Measurements from ENCODE around the gene OPN4.

The OPN4 gene

GRCh38 chr10:86689146-86689545 lies 34.8 kb downstream of the OPN4 start:
- Histone ChIP-seq H3K4me3 (ENCODE audit: low read depth, low read length) (no peak overlapping the region), H3K9ac (no peak overlapping the region), H2AFZ (no peak overlapping the region), H3K36me3 (ENCODE audit: control insufficient read depth, insufficient read depth, low read length) (no peaks in the 10 kb centered on the region), H3K9me3 (ENCODE audit: control insufficient read depth, low read length) (no peaks in the 10 kb centered on the region), H3K27me3 (ENCODE audit: control insufficient read depth, insufficient read depth, low read length) (no peaks in the 10 kb centered on the region), H3K27ac (no peak overlapping the region), H3K79me2 (no peaks in the 10 kb centered on the region), H3K4me2 (ENCODE audit: low read length) (no peak overlapping the region), H3K4me1 (peaks cover 2% of the 10 kb centered on the region)
- TF ChIP-seq CTCF (IDR thresholded peaks at IDR 0.05), result no peak

DNA sequence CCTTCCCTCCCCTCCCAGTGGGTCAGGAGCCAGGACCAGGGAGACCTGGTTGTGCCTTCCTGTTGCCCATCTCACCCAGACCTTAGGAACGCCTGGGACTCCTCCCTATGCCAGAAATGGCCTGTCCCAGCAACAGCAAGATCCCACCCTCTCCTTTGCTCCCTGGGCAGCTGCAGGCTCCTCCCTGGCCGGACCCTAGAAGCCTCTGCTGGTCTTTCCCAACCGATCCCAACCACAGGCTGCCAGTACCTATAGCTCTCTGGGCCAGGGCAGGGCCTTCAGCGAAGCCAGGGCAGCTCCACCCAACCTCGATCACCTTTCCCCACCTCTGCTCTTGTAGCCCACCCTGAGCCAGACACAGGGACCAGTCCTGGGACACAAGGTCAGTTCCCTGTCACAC lies 35.9 kb downstream of the OPN4 start:
- H3K4me1 ChIP-seq, result peaks cover 2% of the 10 kb centered on the region
- TF ChIP-seq CTCF (IDR thresholded peaks at IDR 0.05), result no peak
- no peaks in the 10 kb centered on the region for H3K36me3 ChIP-seq (ENCODE audit: control insufficient read depth, insufficient read depth, low read length)
- H3K9ac ChIP-seq, result no peak overlapping the region
- no peak overlapping the region for H3K27ac ChIP-seq
- H2AFZ ChIP-seq, result no peak overlapping the region
- H3K9me3 ChIP-seq (ENCODE audit: control insufficient read depth, low read length), result no peaks in the 10 kb centered on the region
- no peaks in the 10 kb centered on the region for H3K27me3 ChIP-seq (ENCODE audit: control insufficient read depth, insufficient read depth, low read length)
- H3K4me2 ChIP-seq (ENCODE audit: low read length), result no peak overlapping the region
- H3K79me2 ChIP-seq, result no peaks in the 10 kb centered on the region
- no peak overlapping the region for H3K4me3 ChIP-seq (ENCODE audit: low read depth, low read length)

DNA sequence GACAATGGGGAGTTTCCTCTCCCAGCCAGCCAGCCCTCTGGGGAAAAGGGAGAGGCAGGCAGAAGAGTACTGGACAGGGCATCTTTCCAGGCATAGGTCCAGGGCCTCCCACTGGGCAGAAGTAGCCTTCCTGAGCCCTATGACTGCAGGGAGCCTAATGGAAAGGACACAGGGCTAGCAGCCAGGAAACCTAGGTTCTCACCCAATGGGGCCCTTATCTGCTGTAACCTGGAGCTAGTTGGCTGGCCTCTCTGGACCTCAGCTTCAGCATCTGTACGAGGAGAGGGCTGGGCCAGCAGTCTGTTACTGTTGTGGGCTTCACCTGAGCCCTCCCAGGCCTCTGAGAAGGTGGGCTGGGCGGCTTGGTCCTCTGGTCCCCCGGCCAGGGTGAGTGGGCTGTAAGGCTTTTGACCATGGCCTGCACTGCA lies 36.3 kb downstream of the OPN4 start:
- Histone ChIP-seq H2AFZ (no peak overlapping the region), H3K4me3 (ENCODE audit: low read depth, low read length) (no peak overlapping the region), H3K27me3 (ENCODE audit: control insufficient read depth, insufficient read depth, low read length) (no peaks in the 10 kb centered on the region), H3K9me3 (ENCODE audit: control insufficient read depth, low read length) (no peaks in the 10 kb centered on the region), H3K4me1 (peaks cover 2% of the 10 kb centered on the region), H3K9ac (no peak overlapping the region), H3K79me2 (no peaks in the 10 kb centered on the region), H3K36me3 (ENCODE audit: control insufficient read depth, insufficient read depth, low read length) (no peaks in the 10 kb centered on the region), H3K4me2 (ENCODE audit: low read length) (no peak overlapping the region), H3K27ac (no peak overlapping the region)
- TF ChIP-seq CTCF (IDR thresholded peaks at IDR 0.05), result no peak

DNA sequence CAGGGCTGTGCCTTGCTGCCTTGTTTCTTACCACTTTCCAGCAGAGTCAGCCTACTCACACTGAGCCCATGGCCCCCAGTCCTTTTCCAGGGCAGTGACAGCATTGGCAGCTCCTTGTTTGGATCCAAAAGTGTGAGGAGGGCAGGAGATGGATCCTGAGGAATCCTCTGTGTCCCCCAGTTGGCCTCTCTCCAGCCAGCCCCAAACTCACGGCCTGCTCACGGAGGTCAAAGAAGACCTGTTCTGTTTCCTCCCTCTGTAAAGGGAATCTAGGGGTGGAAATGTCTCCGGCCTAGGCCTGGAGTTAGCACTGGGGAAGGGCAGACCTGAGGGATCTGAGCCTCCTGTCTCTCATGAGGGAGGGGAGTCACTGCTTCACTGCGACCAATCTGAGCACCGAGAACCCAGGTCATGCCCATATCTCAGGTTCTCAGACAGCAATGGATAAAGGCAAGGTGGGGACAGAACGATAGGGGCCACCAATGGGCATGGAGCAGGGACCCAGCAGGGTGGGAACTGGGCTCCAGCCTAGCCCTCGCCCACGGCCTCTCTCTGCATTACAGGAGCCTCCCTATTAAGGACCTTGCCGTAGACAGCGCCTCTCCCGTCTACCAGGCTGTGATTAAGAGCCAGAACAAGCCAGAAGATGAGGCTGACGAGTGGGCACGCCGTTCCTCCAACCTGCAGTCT lies 37.1 kb downstream of the OPN4 start:
- Histone ChIP-seq H2AFZ (no peak overlapping the region), H3K4me2 (ENCODE audit: low read length) (no peak overlapping the region), H3K27ac (no peak overlapping the region), H3K36me3 (ENCODE audit: control insufficient read depth, insufficient read depth, low read length) (no peaks in the 10 kb centered on the region), H3K4me3 (ENCODE audit: low read depth, low read length) (no peak overlapping the region), H3K79me2 (no peaks in the 10 kb centered on the region), H3K27me3 (ENCODE audit: control insufficient read depth, insufficient read depth, low read length) (no peaks in the 10 kb centered on the region), H3K9ac (no peak overlapping the region), H3K9me3 (ENCODE audit: control insufficient read depth, low read length) (no peaks in the 10 kb centered on the region), H3K4me1 (peaks cover 2% of the 10 kb centered on the region)
- no peak for TF ChIP-seq CTCF (IDR thresholded peaks at IDR 0.05)

GRCh38 chr10:86692023-86692514 lies 37.7 kb downstream of the OPN4 start:
- H3K9ac ChIP-seq, result no peak overlapping the region
- no peaks in the 10 kb centered on the region for H3K27me3 ChIP-seq (ENCODE audit: control insufficient read depth, insufficient read depth, low read length)
- no peak for TF ChIP-seq CTCF (IDR thresholded peaks at IDR 0.05)
- H3K4me3 ChIP-seq (ENCODE audit: low read depth, low read length), result no peak overlapping the region
- peaks cover 2% of the 10 kb centered on the region for H3K4me1 ChIP-seq
- H3K9me3 ChIP-seq (ENCODE audit: control insufficient read depth, low read length), result no peaks in the 10 kb centered on the region
- no peak overlapping the region for H3K4me2 ChIP-seq (ENCODE audit: low read length)
- no peaks in the 10 kb centered on the region for H3K79me2 ChIP-seq
- no peak overlapping the region for H3K27ac ChIP-seq
- H3K36me3 ChIP-seq (ENCODE audit: control insufficient read depth, insufficient read depth, low read length), result no peaks in the 10 kb centered on the region
- no peak overlapping the region for H2AFZ ChIP-seq

Measured in parathyroid adenoma (tissue), 2 donors.